Muscle of arm (tissue), 14 donors: Measurements from ENCODE around the gene WDR59. TPM values are rescaled to one million over a fixed set of nuclear protein-coding genes. Genes with fewer than 3 reads are reported as not detected.

ENCODE experiments used
- DNase-seq: peaks from one replicate; pipeline ENCODE4 v3.0.0-alpha.2; 2013
- long read RNA-seq, 11 donors: transcript quantifications; one replicate each; lab custom pipeline, GENCODE V29; 2026
- polyA plus RNA-seq, 12 donors: library from polyadenylated mRNA; unstranded; fragments of 120-200 nt; gene quantifications; one replicate each; pipeline ENCODE4 v1.2.1, GENCODE V29; 2013; ENCODE audit not compliant: insufficient read length in 12 of 12

WDR59 gene, protein sequence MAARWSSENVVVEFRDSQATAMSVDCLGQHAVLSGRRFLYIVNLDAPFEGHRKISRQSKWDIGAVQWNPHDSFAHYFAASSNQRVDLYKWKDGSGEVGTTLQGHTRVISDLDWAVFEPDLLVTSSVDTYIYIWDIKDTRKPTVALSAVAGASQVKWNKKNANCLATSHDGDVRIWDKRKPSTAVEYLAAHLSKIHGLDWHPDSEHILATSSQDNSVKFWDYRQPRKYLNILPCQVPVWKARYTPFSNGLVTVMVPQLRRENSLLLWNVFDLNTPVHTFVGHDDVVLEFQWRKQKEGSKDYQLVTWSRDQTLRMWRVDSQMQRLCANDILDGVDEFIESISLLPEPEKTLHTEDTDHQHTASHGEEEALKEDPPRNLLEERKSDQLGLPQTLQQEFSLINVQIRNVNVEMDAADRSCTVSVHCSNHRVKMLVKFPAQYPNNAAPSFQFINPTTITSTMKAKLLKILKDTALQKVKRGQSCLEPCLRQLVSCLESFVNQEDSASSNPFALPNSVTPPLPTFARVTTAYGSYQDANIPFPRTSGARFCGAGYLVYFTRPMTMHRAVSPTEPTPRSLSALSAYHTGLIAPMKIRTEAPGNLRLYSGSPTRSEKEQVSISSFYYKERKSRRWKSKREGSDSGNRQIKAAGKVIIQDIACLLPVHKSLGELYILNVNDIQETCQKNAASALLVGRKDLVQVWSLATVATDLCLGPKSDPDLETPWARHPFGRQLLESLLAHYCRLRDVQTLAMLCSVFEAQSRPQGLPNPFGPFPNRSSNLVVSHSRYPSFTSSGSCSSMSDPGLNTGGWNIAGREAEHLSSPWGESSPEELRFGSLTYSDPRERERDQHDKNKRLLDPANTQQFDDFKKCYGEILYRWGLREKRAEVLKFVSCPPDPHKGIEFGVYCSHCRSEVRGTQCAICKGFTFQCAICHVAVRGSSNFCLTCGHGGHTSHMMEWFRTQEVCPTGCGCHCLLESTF
- 10 to 100 TPM in 11 of 12 donors, not detected in 1; 37.0 to 84.5 (median 48.7) TPM for polyA plus RNA-seq
- long read RNA-seq, donor 1, full-length matches to known transcripts: 7 of 67 reads
- long read RNA-seq, donor 1, partial matches to known transcripts: 35 of 67 reads
- long read RNA-seq, donor 1, other reads (novel, unspliced or antisense): 25 of 67 reads
- long read RNA-seq, donor 2, full-length matches to known transcripts: 3 of 3 reads
- long read RNA-seq, donor 2, partial matches to known transcripts: 0 of 3 reads
- long read RNA-seq, donor 2, other reads (novel, unspliced or antisense): 0 of 3 reads
- long read RNA-seq, donor 3, partial matches to known transcripts: 0 of 1 reads
- long read RNA-seq, donor 3, other reads (novel, unspliced or antisense): 0 of 1 reads
- long read RNA-seq, donor 4, partial matches to known transcripts: 0 of 1 reads
- long read RNA-seq, donor 4, other reads (novel, unspliced or antisense): 0 of 1 reads
- long read RNA-seq, donor 5, partial matches to known transcripts: 79 of 80 reads
- long read RNA-seq, donor 5, other reads (novel, unspliced or antisense): 0 of 80 reads
- long read RNA-seq, donor 6: 0 reads
- long read RNA-seq, donor 7, partial matches to known transcripts: 0 of 1 reads
- long read RNA-seq, donor 7, other reads (novel, unspliced or antisense): 0 of 1 reads
- long read RNA-seq, donor 8, full-length matches to known transcripts: 5 of 65 reads
- long read RNA-seq, donor 8, partial matches to known transcripts: 54 of 65 reads
- long read RNA-seq, donor 8, other reads (novel, unspliced or antisense): 6 of 65 reads
- long read RNA-seq, donor 9: 0 reads
- long read RNA-seq, donor 10, full-length matches to known transcripts: 3 of 51 reads
- long read RNA-seq, donor 10, partial matches to known transcripts: 48 of 51 reads
- long read RNA-seq, donor 10, other reads (novel, unspliced or antisense): 0 of 51 reads
- long read RNA-seq, donor 11, full-length matches to known transcripts: 2 of 2 reads
- long read RNA-seq, donor 11, partial matches to known transcripts: 0 of 2 reads
- long read RNA-seq, donor 11, other reads (novel, unspliced or antisense): 0 of 2 reads

DNA sequence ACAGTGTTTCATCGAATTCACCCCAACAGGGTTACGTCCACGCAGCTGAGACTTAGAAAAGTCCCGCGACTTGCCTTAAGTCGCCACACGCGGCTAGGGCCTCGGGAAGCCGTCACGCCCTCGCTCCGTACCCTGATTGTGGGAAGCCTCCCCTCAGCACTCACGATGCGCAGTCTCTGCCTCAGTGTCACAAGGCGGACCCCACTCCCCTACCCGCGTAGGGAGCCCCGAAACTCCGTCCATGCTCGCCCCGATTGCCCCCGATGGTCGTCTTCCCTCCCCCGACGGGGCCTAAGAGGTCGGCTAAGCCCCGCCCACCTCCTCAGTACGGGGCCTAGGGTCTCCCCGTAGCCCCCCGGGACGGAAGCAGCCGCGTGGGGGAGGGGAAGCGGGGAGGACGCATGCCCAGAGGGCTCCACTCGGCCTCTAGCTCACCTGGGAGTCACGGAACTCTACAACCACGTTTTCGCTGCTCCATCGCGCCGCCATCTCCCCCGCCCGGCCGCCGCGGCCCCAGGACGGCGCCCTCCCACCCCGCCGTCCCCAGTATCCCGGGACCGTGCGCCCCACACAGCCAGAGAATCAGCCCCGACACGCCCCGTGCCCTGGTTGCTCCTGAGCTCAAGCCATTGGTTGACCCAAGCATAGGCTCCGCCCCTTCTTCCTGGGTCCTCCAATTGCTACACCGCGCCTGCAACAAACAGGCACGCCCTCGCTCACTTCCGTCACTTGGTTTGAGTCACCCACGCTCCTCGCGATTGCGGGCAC, at the start of gene WDR59:
TSS of gene WDR59 (minus strand) at position 595 of the 768 bp plus-strand sequence. CDS start at position 489, 106 bp downstream.
- DNase-seq: peak; percentile 100

DNA sequence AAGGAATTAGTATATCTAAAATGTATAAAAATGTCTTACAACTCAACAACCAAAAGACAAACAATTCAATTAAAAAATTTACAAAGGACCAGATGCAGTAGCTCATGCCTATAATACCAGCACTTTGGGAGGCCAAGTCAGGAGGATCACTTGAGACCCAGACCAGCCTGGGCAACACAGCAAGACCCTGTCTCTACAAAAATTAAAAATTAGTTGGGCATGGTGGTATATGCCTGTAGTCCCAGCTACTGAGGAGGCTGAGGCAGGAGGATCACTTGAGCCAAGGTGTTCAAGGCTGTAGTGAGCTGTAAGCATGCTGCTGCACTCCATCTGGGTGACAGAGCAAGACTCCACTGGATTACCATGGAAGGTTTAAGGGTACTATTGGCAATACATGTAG, 47.7 kb upstream of the WDR59 start:
- no peak for DNase-seq

DNA sequence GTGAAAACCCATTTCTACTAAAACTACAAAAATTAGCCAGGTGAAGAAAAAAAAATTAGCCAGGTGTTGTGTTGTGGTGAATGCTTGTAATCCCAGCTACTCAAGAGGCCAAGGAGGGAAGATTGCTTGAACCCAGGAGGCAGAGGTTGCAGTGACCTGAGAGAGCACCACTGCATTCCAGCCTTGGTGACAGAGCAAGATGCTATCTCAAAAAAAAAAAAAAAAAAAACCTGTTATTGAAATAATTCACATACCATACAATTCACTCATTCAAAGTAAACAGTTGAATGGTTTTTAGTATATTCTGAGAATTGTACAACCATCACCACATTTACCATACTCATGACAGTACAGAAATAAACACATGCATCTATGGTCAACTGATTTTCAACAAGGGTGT, 44.9 kb upstream of the WDR59 start:
- DNase-seq: no peak

DNA sequence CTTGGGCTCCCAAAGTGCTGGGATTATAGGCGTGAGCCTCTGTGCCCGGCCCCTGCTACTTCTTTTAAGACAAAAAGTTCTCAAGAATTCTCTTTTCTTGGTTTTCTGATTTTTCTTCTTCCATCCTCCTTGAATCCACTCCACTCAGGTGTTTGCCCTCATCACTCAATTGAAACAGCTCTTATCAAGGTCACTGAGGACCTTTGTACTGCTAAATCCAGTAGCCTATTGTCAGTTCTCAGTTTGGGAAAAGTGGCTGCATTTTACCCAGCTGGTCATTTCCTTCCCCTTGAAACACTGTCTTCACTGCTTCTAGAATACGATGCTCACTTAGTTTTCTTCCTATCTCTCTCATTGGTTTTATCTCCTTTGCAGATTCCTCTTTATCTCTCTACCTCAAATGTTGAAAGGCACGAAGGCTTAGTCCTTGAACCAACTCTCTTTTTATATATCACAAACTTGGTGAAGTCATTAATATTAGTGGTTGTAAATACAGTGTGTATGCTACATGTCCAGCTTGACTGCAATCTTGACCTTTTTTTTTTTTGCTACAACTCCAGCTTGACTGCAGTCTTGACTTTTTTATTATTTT, 43.7 kb upstream of the WDR59 start:
- no peak for DNase-seq

DNA sequence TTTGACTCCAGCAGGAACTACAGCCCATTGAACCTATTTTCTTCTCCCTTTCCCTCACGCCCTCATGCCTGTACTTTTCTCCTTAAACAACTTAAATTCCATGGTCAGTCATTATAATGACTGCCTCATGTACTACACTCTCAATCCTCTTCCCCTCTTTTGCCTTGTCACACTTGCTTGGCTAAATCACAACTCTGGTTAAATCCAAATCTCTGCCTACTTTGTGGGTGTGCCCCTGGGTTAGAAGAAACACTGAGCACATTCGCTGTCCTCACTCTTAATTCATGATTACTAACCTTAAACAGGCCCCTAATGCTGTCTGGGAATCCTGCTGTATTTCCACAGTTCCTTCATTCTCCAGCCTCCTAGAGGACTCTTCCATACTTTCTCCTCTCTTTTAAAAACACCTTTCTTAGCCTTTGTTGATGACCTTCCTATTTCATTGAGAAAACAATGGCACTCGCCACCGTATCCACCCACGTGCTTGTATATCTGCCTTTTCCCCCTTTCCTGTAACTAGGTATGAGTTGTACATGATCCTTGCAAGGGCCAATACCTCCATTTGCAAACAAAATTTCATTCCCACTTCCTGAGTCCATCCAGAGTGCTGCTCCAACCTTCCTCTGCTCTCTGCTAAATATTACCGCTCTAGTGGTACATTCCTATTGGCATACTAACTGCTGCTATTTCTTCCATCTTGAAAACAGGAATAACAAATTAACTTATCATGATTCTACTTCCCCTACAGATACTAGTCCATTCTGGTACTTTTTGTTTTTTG, 42.8 kb upstream of the WDR59 start:
- DNase-seq: no peak

DNA sequence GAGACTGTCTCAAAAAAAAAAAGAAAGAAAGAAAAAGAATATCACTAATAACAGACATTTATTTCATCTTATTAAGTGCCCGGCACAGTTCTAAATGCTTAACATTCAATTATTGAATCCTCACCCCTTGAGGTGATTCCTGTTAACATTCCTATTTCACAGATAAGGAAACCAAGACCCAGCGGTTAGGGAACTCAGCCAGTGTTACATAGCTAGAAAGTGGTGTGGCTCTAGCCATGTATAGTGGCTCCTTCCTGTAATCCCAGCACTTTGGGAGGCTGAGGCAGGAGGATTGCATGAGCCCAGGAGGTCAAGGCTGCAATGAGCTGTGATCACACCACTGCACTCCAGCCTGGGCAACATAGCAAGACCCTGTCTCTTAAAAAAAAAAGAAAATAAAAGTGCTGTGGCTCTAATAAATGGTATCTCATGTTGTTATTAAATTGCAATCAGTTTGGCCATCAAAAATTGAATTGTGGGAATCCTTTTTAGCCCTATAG, 42.0 kb upstream of the WDR59 start:
- DNase-seq: no peak

DNA sequence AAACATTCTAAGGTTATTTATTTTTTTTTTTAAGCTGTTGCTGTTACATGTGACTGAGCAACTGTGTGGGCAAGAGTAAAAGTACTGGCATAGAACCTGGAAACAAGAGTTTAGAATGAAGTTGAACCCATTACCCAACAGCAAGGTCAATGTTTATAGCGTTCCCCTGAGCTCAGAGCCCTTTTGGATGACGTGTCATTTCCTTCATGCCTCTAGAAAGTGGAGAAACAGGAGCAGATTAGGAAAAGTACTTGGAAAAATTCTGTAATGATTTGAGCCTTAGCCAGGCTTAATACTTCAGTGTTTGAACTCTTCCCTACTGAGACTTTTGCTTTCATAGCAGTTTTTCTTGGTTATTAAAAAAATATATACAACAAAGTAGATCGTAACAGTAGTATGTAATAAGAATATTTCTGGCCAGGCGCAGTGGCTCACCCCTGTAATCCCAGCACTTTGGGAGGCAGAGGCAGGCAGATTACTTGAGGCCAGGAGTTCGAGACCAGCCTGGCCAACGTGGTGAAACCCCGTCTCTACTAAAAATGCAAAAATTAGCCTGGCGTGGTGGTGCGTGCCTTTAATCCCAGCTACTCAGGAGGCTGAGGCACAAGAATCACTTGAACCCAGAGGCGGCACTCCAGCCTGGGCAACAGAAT, 41.4 kb upstream of the WDR59 start:
- DNase-seq: peak; percentile 89

DNA sequence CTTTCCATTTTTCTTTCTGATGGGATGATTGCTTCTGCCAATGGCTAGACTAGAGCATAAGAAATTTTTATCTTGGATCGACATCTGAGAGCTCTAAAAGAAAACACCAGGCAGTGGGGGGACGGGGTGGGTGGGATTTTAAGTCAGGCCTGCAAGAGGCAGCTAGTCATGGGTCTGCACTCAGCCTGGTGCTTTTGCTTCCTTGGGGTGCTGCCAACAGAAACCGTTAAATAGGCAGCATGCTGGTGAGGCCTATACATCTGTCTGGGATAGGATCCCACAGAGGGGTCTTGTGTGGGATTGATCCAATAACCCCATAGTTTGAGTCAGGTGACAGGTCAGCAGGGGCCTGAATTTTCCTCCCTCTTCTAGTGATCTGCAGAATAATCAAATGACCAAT, 40.8 kb upstream of the WDR59 start:
- peak; percentile 38 for DNase-seq

DNA sequence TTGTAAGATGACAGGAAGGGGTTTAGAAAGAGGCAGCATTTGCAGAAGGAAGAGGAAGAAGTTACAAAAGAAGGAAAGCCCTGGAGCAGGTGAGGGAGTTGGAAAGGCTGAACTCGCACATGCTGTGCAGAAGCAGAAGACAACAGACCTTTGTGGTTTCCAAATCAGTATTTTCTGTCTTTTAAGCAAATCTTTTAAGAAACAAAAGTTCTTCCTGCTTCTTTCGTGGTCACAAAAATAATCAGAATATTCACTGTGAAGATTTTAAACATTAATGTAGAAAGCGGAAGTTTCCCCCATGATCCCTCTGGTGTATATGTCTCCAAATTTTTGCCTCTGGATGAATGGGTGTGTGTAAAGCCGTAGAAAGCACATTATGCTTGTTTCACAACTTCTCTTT, 39.7 kb upstream of the WDR59 start:
- no peak for DNase-seq

DNA sequence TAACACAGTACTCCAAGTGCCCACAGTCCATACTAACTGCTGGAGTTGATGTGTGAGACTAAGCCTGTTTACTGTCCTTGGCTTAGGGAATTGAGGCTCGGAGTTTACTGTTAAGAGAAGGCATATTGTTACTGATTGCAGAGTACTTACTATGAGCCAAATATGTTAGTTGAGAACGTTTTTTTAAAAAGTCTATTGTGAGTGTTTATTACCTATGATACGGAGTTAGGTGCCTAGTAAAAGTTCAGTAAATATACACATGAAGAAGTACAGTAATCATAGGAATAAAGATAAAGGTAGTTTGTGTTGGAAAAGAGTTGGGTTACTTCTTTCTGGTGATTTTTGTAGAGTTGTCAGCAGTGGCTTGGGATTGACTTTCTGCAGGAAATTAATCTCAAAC, 39.3 kb upstream of the WDR59 start:
- no peak for DNase-seq

DNA sequence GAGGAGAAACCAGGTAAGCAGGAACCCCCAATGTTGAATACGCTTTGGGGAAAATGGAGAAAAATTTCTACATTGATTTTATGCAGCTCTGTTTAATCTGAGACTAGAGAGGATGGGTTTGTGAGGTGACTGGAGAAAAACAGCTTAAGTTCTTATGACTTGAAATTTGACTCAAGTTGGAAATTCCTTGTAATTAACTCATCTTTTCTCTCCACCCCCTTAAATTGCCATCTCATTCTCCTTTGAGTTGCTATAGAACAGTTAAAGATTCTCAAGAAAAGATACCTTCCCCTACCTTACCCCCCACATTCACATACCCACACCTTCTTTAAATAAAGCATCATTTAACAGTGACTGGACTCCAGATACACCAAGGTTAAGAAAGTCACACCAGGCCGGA, 38.1 kb upstream of the WDR59 start:
- DNase-seq: no peak

DNA sequence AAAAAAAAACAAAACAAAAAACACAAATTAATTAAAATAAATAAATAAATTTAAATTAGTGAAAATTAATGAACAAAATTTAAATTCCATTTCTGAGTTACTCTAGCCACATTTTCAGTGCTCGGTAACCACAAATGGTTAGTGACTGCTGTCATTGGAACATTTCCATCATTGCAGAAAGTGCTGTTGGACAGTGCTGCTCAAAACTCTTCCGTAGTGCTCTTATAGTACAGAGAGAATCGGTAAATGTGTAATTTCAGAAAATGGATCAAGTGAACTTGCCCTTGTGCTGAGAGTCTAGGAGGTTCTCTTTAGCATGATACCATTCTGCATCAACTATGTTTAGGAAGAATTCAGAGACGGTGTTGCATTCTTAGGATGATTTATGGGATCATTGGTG, 37.6 kb upstream of the WDR59 start:
- no peak for DNase-seq

DNA sequence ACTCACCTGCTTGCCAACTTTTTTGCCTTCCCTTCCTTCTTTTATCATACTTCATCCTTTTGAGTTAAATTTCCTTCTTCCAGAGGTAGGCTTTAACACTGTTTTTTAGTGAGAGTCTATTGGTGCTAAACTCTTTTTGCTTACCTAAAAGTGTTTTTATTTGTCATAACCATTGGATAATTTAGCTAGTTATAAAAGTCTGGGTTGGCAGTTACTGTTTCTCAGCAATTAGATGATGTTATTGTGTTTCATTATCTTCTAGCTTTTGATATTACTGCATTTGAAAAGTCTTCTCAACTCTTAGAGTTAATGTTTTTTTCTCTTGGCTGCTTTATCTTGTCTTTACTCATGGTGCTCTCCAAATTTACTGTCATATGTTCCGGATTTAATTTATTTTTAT, 36.5 kb upstream of the WDR59 start:
- DNase-seq: no peak

DNA sequence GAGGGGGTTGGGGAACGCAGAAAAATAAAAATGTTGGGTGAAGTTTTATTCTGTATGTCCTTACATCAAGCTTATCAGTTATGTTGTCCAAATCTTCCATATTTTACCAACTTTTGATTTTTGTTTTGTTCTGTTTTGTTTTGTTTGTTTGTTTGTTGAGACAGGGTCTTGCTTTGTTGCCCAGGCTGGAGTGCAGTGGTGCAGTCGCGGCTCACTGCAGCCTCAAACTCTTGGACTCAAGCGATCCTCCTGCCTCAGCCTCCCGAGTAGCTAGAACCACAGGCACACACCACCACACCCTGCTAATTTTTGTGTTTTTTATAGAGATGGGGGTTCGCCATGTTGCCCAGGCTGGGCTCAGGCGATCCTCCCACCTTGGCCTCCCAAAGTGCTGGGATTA, 34.7 kb upstream of the WDR59 start:
- no peak for DNase-seq

DNA sequence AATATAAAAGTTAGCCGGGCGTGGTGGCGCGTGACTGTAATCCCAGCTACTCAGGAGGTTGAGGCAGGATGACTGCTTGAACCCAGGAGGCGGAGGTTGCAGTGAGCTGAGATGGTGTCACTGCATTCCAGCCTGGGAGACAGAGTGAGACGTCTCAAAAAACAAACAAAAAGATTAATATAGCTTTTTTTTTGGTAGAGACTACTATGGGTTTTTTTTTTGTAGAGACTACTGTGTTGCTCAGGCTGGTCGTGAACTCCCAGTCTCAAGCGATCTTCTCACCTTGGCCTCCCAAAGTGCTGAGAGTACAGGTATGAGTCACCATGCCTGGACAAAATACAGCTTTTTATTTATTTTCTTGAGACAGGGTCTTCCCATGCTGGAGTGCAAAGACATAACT, 34.1 kb upstream of the WDR59 start:
- DNase-seq: no peak

DNA sequence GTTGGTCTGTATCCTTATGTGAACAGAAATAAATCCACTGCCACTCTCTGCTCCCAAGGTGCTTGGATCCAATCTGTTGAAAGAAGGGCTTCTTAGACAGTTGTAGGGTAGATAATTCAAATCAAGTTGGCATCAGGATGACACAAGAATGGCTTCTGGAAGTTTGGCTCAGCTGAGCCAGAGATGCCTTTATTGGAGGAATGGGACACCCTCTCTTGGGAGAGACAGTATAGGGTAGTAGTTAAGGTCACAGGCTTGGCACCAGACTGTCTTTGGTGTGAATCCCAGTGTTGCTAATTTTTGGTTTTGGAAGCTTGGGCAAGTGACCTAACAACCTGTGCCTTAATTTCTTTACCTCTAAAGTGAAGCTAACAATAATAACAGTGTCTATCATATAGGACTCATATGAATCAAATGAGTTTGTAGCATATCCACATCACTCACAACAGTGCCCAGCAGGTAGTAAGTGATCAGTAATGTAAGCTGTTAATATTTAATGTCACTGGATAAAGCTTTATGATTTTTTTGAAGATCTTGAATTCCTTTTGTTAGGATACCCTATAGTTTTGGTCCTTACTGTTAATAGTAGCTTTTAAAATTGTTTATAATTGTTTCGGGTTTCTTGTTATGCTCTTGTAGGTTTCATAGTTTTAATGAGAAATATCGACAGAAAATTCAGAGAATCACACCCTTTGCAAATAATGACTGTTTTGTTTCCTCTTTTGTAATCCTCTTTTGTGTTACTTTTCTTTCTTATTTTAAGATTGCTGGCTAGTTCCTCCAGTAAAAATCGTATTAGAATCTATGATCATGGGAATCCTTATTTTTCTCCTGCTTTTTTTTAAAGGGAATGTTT, 33.0 kb upstream of the WDR59 start:
- no peak for DNase-seq
